ENCODE data around the gene TMEM132A. TPM values are rescaled to one million over a fixed set of nuclear protein-coding genes. Genes with fewer than 3 reads are reported as not detected.

Gene TMEM132A
- total and polyA plus RNA-seq, 10 of the 15 experiments (the other 5 are each of a cell fraction or from before 2014, with no cell fraction given): 0.16 to 25.0 (median 4.3) TPM

DNA sequence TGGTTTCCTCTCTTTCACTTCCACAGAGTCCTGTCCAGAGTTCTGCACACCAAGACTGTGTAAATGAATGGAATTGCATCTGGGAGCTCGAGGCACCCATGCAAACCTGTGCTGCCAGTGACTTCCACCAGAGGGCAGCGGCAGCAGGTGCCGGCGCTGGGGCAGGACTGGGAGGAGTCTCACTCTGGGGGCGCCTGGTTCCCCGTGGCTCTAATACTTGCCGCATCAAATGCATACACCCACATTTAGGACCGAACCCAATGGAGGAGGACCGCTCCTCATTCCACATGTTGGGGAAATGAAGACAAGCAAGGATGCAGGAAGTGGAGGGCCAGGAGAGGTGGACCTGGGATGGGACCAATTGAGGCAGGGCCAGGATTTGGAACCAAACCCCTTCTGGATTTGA lies 46.1 kb downstream of the TMEM132A start (continued):
- TF ChIP-seq ZNF24 (IDR thresholded peaks at IDR 0.05) (no peak), BHLHE40 (IDR thresholded peaks at IDR 0.05; ENCODE audit: borderline replicate concordance in 1 of 2, low read depth in 2 of 2, low read length in 1 of 2) (peak in 1 of 2 experiments; percentile 40; a peak in 2 of 4 replicates), FOXM1 (IDR thresholded peaks at IDR 0.05; ENCODE audit: low read depth, low read length) (no peak), RBBP5 (conservative IDR thresholded peaks at IDR 0.05) (no peak), ATF7 (IDR thresholded peaks at IDR 0.05; ENCODE audit: low read depth) (no peak), CTCF (IDR thresholded peaks at IDR 0.05 in 2 of 3, conservative IDR thresholded peaks at IDR 0.05 in 1 of 3; ENCODE audit: control insufficient read depth in 2 of 3, extremely low read depth in 1 of 3, insufficient read depth in 1 of 3, low read depth in 3 of 3, low read length in 3 of 3) (peak; percentile 87 to 96 (median 94)), TCF12 (IDR thresholded peaks at IDR 0.05; ENCODE audit: low read depth, low read length) (0 out of 2 replicates have a peak, but pooled peaks have one; percentile 38), REST (IDR thresholded peaks at IDR 0.05; ENCODE audit: low read depth, low read length) (no peak), PKNOX1 (IDR thresholded peaks at IDR 0.05) (no peak), BACH1 (IDR thresholded peaks at IDR 0.05; ENCODE audit: borderline replicate concordance) (0 out of 2 replicates have a peak, but pooled peaks have one; percentile 19), BCL11A (IDR thresholded peaks at IDR 0.05; ENCODE audit: low read depth, low read length) (no peak)
